Esophagus mucosa (tissue), 1 donor: ENCODE measurements around the gene SLC19A1. TPM values are rescaled to one million over a fixed set of nuclear protein-coding genes. Genes with fewer than 3 reads are reported as not detected.

ENCODE experiments used
- ATAC-seq: fragments of 200-7000 bp; cut with Tn5 transposase; one replicate; pipeline ENCODE4 v1.9.1; 2020
- total RNA-seq: library from RNA; stranded (reverse); gene quantifications from one replicate; pipeline ENCODE4 v1.2.4, GENCODE V29; 2023
- donor health status: DM: yes; HTN: yes; CAD: no.

Gene SLC19A1
- total RNA-seq, 1 donor from 2014 or later = 3.1 TPM

GRCh38 chr21:45465611-45466329 is 76.5 kb downstream of the SLC19A1 start:
- ATAC-seq = no peak

- ATAC-seq = no peak
Observed at GRCh38 chr21:45465105-45465504, 77.1 kb downstream of the SLC19A1 start.

GRCh38 chr21:45464309-45464708 is 77.9 kb downstream of the SLC19A1 start:
- ATAC-seq = no peak

- ATAC-seq = no peak
Observed at GRCh38 chr21:45463871-45464270, 78.4 kb downstream of the SLC19A1 start.

GRCh38 chr21:45461806-45462341 is 80.4 kb downstream of the SLC19A1 start:
- no peak for ATAC-seq

- ATAC-seq = no peak
Observed at GRCh38 chr21:45461369-45461750, 80.9 kb downstream of the SLC19A1 start.

- no peak for ATAC-seq
Observed at GRCh38 chr21:45460611-45461368, 81.5 kb downstream of the SLC19A1 start.

GRCh38 chr21:45460011-45460565 is 82.2 kb downstream of the SLC19A1 start:
- ATAC-seq = no peak

- no peak for ATAC-seq
Observed at GRCh38 chr21:45459171-45460010, 82.8 kb downstream of the SLC19A1 start.

GRCh38 chr21:45458281-45459170 is 83.7 kb downstream of the SLC19A1 start:
- no peak for ATAC-seq

- ATAC-seq = no peak
Observed at GRCh38 chr21:45457832-45458172, 84.4 kb downstream of the SLC19A1 start.

GRCh38 chr21:45457161-45457831 is 84.9 kb downstream of the SLC19A1 start:
- no peak for ATAC-seq

- ATAC-seq = no peak
Observed at GRCh38 chr21:45456584-45457160, 85.6 kb downstream of the SLC19A1 start.

GRCh38 chr21:45455674-45456583 is 86.3 kb downstream of the SLC19A1 start:
- ATAC-seq = peak; percentile 3

GRCh38 chr21:45454926-45455673 is 87.1 kb downstream of the SLC19A1 start:
- peak; percentile 67 for ATAC-seq

- no peak for ATAC-seq
Observed at GRCh38 chr21:45454060-45454925, 87.9 kb downstream of the SLC19A1 start.

GRCh38 chr21:45453308-45453950 is 88.8 kb downstream of the SLC19A1 start:
- ATAC-seq = no peak
